ENCODE results near the gene AP3D1. TPM values are rescaled to one million over a fixed set of nuclear protein-coding genes. Genes with fewer than 3 reads are reported as not detected.

The AP3D1 gene
- total RNA-seq, 1 donor from 2014 or later: 75.7 TPM

DNA sequence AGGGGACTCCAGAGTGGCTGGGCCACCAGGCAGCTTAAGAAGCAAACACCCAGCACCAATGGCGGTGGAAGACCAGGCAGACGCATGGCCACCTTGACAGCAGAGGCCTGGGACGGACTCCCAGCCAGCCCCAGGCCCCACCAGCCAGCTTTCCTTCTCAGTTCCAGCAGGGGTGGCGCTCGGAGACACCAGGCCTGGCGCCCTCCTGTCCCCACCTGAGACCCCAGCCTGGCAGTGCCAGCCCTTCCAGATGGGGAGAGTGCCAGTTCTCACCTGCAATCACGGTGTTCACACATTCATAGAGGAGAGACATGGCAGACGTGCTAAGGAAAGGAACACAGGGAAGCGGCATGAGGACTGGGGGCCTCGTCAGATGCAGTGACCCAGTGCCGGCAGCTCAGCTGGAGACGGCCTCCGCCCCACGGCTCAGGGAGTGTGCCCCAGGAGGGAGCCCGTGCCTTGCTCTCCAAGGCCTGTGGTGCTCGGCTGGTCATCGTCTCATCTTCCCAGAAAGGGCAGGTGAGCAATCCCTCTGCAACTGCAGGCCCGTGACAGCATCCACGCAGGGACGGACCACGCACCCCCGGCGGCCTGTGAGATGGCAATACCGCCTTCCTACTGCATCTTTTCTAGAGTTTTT lies 24.4 kb downstream of the AP3D1 start:
- no peak for DNase-seq

GRCh38 chr19:2123682-2124387 lies 27.5 kb downstream of the AP3D1 start:
- DNase-seq: peak; percentile 19

GRCh38 chr19:2122982-2123381 lies 28.4 kb downstream of the AP3D1 start:
- no peak for DNase-seq

DNA sequence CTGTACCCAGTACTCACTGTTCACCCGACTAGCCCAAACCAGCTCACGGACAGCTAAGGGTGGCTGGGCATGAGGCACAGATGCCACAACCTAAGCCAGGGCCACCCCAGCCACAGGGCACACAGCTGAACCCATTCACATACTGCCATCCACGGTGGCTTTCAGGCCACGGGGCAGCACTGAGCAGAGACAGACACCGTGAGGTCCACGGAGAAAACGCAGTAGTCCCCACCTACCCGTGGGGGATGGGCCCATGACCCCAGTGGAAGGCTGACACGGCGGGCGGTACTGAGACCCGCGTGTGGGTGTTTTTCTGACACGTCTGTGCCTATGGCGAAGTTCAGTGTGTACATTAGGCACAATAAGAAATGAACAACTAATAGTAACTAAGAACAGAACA lies 29.1 kb downstream of the AP3D1 start:
- no peak for DNase-seq

DNA sequence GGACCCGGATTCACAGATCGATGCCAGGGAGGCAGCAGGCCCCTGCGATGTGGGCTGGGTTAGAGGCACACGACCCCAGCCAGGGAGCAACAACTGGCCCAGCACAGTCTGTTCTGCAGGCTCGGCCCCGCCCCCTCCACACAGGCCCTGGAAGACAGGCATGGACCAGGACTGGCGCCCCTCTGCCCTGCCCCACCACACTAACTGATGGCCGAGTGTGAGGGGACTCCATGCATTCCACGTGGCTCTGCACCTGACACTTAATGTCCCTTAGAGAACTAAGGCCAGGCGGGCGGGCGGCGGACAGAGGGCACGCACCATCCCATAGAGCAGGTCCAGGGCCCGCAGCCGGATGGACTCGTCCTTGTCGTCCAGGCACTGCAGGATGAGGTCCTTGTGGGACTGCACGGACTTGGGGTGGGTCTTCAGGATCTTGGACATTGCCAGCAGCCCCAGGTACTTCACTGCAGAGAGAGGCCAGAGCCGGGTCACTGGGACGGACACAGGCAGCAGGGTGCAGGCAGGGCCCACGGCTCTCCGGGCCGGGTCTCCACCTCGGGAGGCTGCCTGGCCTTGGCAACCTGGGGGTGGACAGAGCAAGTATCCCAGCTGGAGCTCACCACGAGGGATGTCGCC lies 29.8 kb downstream of the AP3D1 start:
- no peak for DNase-seq

- no peak for DNase-seq
Measured at GRCh38 chr19:2120821-2121220, 30.5 kb downstream of the AP3D1 start.

DNA sequence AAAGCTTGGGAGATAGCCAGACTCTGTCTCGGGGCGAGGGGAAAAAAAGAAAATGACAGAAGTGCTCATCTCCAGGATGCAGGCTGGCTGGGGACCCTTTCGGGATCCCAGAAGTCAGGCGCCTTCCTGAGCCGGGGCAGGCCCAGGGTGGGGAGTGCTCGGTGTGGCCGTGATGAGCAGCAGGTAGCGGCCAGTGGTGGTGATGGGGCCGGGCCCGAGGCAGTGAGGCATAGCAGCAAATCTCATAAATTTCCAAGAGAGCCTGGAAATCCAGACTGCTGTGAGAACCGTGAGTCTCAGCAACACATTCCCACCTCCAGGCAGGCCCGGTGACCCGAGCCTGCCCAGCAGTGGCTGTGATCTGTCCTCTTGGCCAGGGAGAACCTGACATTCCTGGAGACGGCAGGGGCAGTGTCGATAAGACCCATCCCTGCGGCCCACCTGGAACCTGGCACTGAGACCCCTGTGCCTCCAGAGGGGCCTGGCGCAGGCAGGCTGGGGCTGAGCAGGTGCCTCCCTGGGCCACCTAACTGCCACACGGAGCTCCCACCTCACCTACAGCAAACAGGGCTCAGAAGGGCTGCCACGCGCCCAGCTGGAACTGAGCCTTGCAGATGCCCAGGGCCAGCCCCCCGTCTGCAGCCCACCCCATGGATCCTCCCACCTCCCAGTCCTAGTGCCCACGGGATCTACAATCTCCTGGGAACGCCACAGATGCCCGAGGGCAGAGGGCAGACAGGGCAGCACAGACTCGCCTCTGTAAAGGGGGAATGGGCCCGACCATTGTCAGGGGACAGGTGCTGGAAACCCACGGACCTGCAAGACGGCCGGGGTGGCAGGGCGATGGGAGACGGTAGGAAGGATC lies 31.2 kb downstream of the AP3D1 start:
- DNase-seq: no peak

GRCh38 chr19:2118438-2118837 lies 32.9 kb downstream of the AP3D1 start:
- no peak for DNase-seq

DNA sequence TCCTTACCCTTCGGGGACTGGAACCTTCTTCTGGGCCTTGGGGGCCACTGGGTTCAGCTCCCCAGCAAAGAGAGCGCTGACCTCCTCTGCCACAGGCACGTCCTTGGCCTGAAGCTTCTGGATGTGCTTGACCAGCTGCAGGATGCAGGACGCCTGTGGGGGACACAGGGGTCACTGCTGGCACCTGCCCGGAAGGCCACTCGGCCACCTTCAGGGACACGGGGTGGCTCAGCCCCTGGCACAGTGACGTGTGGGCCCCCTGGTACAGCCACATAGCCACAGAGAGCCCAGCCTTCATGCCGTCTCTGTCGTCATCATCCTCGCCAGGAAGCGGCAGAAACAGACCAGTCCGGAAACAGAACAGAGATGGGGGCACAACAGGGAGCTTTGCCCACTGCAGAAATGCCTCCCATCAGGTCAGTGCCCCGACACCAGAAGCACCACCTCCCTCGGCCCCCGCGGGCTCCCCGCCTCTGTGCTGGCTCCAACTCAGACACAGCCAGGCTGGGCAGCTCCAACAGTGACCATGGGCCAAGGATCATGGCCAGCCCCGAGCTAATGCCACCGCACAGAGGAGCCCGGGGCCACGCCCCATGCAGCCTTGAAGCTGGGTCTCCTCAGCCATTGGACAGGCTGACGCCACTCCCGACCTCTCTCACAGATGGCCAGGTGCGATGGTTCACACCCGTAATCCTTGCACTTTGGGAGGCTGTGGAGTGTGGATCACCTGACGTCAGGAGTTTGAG lies 34.0 kb downstream of the AP3D1 start:
- no peak for DNase-seq

DNA sequence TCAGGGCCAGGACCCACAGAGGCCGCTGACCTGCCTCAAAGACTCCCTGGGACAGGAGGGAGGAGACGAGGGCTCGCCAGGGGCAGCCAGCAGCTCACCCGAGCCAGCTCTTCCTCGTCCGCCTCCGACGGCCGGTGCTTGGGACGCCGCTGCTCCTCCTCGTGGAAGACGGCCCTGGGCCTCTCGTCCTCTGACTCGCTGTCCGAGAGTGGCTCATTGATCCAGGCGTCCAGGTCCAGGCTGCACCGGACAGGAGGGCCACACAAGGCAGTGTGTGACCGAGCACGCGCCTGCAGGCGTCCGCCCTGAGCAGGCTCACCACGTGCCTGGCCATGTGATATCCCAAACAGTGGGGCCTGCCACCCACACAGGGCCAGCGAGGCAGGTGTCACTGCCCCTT lies 34.9 kb downstream of the AP3D1 start:
- no peak for DNase-seq

- no peak for DNase-seq
Measured at GRCh38 chr19:2115911-2116426, 35.4 kb downstream of the AP3D1 start.

DNA sequence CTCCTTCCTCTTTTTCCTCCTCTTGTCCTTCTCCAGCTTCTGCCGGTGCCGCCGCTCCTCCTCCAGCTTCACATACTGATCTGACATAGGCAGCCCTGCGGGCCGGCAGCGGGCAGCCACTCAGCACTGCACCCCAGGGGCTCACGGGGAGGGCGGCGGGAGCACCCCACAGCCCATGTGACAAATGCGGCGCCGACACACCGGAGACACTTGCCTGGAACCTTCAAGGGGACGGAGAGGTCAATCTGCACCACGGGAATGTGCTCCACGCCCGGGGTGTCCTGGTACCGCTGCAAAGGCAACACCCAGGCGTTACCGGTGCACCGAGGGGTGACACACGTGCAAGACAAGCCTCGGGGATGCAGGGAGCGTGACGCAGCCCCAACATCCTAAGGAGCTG lies 36.0 kb downstream of the AP3D1 start:
- no peak for DNase-seq

GRCh38 chr19:2114821-2115220 lies 36.5 kb downstream of the AP3D1 start:
- DNase-seq: no peak

- no peak for DNase-seq
Measured at GRCh38 chr19:2114218-2114617, 37.1 kb downstream of the AP3D1 start.

- DNase-seq: peak; percentile 65
Measured at GRCh38 chr19:2113439-2114211, 37.7 kb downstream of the AP3D1 start.

DNA sequence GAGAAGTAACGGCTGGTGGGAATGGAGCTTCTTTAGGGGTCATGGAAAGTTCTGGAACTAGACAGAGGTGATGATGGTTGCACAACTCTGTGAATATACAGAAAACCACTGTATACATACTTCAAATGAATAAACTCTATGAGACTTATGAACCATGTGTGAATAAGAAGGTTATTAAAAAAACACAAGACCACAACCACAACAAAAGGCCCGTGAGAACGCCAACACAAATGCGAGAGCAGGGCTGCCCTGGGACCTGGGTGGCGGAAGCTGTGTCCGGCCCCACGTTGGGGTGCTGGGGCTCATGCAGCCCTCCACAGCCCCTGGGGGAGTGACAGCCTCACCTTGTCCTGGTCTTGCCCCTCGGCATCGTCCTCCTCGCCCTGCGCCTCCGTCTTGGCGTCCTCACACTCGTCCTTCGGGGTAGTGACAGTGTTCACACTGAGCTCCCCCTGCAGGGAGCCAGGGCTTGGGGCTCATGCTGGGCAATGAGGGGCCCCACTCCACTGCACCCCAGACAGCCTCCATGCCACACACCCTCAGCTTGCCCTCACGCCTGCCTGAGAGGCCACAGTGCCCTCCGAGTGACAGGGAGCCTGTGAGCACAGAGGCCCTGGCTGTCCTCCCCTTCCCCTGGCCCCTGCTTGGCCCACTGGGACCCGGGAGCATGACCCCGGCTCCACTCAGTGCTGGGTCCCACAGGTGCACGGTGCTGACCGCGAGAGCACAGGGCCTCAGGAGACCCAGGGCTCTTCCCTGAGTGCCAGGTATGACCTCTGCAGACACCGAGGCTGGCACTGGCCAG lies 38.6 kb downstream of the AP3D1 start:
- DNase-seq: no peak

GRCh38 chr19:2111886-2112285 lies 39.5 kb downstream of the AP3D1 start:
- no peak for DNase-seq

- no peak for DNase-seq
Measured at GRCh38 chr19:2111425-2111824, 39.9 kb downstream of the AP3D1 start.

DNA sequence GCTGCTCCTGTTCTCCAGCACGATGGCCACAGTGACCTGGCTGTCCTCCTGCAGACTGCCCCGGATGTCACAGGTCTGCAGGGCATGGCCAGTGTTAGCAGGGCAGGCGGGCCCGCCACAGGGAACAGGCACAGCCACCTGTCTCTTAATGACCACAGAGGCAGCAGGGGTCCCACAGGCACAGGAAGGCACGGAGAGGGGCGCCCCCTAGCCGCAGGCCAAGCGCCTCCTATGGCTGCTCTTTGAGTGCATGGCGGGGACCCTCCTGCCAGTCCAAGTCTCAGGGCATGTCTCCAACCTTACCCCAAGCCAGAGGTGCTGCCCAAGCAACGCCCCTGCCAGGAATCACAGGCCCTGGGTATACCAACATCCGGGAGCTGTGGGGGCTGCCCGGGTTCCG lies 40.5 kb downstream of the AP3D1 start:
- no peak for DNase-seq
